Colonic mucosa (tissue), 4 donors: Measurements from ENCODE around the gene STX10. TPM values are rescaled to one million over a fixed set of nuclear protein-coding genes. Genes with fewer than 3 reads are reported as not detected.
"Not testable (repeated sequence)": the region's sequence is repeated elsewhere in the genome, so short reads cannot be mapped to it uniquely, and the experiment has no call there.

Experiments
- DNase-seq: peaks from one replicate; pipeline ENCODE4 v3.0.0-alpha.2; 2020
- H3K27ac ChIP-seq: fragments of 200-600 bp; one replicate; pipeline ENCODE4 v1.8.0; 2021
- H3K27me3 ChIP-seq: fragments of 200-600 bp; one replicate; pipeline ENCODE4 v1.8.0; 2021
- H3K36me3 ChIP-seq: fragments of 200-600 bp; one replicate; pipeline ENCODE4 v1.8.0; 2021
- H3K4me1 ChIP-seq: fragments of 200-600 bp; one replicate; pipeline ENCODE4 v1.8.0; 2021; ENCODE audit warnings: mild to moderate bottlenecking
- H3K4me3 ChIP-seq: fragments of 200-600 bp; one replicate; pipeline ENCODE4 v1.8.0; 2021
- H3K9ac ChIP-seq, 2 donors: one replicate each; pipeline ENCODE4 v1.7.0; 2013; ENCODE audit warnings: control low read depth in 2 of 2, low read depth in 2 of 2, low read length in 2 of 2
- H3K9me3 ChIP-seq: fragments of 200-600 bp; one replicate; pipeline ENCODE4 v1.8.0; 2021
- intact Hi-C: fragments of 100-400 bp; cut with DNase I; formaldehyde crosslinking; loops from one replicate; pipeline ENCODE4 v1.14.1; 2022
- total RNA-seq, 2 donors: library from RNA; stranded (reverse); fragmentation: NEBNext Ultra II Directional in 1 of 2; extraction: Animal tissue kit (Norgen Biotek cat#: 25700) in 1 of 2; gene quantifications; one replicate each; pipeline ENCODE4 v1.2.1, GENCODE V29; 2021
- TF ChIP-seq, protein P1 (sequence below): fragments of 200-600 bp; IDR thresholded peaks from one replicate; pipeline ENCODE4 v1.8.0; 2022; ENCODE audit warnings: antibody characterized with exemption, mild to moderate bottlenecking
- donor health status: healthy.
- donor health status: DM: no; HTN: no; CAD: no.
- donor health status: DM: no; HTN: no; CAD: no.

The STX10 gene
- total RNA-seq, 2 donors from 2014 or later = 51.0 to 78.2 TPM

DNA sequence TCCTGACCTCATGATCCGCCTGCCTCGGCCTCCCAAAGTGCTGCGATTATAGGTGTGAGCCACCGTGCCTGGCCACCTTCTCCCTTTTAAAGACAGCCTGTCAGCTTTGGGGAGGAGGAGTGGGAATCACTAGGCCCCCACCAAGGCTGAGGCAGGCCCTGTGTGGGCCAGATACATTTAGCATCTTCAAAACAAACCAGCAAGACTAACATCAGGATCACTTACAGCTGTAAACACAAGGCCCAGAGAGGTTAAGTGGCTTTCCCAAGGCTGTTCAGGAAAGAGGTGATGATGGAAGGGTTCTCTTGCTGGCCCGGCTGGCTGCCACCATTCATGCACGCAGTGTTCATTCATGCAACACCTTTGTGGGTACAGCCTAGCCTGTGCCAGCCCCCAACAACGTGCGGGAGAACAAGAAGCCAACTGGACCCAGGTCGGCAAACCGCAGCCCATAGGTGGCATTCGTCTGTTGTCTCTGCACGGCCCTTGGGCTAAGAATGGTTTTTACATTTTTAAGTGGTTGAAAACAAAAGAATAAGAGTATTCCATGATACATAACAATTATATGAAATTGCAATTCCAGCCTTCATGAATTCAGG is 23.1 kb upstream of the STX10 start:
- Histone ChIP-seq H3K27ac (no peak overlapping the region), H3K36me3 (no peaks in the 10 kb centered on the region), H3K9me3 (no peaks in the 10 kb centered on the region), H3K4me3 (no peak overlapping the region), H3K27me3 (no peaks in the 10 kb centered on the region), H3K4me1 (peaks cover 29% of the 10 kb centered on the region), H3K9ac (no peak overlapping the region)
- TF ChIP-seq, protein P1, sequence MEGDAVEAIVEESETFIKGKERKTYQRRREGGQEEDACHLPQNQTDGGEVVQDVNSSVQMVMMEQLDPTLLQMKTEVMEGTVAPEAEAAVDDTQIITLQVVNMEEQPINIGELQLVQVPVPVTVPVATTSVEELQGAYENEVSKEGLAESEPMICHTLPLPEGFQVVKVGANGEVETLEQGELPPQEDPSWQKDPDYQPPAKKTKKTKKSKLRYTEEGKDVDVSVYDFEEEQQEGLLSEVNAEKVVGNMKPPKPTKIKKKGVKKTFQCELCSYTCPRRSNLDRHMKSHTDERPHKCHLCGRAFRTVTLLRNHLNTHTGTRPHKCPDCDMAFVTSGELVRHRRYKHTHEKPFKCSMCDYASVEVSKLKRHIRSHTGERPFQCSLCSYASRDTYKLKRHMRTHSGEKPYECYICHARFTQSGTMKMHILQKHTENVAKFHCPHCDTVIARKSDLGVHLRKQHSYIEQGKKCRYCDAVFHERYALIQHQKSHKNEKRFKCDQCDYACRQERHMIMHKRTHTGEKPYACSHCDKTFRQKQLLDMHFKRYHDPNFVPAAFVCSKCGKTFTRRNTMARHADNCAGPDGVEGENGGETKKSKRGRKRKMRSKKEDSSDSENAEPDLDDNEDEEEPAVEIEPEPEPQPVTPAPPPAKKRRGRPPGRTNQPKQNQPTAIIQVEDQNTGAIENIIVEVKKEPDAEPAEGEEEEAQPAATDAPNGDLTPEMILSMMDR = no peak
- intact Hi-C loops = no loop called here
- no peak for DNase-seq

DNA sequence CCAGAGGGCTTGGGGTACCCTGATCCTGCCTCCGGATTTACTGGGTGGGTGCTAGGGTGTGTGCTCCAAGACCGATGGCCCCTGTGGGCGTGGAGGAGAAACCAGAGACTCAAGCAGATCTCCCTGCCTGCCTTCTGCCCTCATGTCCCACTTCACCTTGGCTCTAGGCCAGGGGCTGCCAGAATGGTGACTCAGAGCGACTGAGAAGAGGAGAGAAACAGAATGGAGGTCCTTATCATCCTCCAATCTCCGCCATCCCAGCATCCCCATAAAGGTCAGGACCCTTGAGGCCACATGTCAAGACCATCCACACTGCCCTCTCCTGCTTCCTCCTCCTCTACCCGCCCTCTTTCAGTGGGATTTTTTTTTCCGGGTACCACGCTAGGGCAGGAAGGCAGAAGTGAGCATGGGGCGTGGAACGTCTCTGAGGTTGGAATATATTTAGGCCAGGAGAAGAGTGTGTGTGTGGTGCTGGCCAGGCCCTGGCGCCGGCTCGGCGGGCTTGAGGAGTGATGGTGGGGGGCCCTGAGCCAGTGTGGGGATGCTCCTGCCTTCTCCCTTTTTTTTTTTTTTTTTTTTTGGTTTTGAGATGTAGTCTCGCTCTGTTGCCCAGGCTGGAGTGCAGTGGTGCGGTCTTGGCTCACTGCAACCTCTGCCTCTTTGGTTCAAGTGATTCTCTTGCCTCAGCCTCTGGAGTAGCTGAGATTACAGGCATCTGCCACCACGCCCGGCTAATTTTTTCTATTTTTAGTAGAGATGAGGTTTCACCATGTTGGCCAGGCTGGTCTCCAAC is 22.4 kb upstream of the STX10 start:
- peak overlapping the region; percentile 60 for H3K27ac ChIP-seq
- H3K27me3 ChIP-seq = no peaks in the 10 kb centered on the region
- TF ChIP-seq, protein P1 = no peak
- peaks cover 29% of the 10 kb centered on the region for H3K4me1 ChIP-seq
- H3K9me3 ChIP-seq = no peaks in the 10 kb centered on the region
- no peak overlapping the region for H3K4me3 ChIP-seq
- intact Hi-C loops = no loop called here
- peak; percentile 92 for DNase-seq
- peak overlapping the region; percentile 35 to 63 for H3K9ac ChIP-seq
- no peaks in the 10 kb centered on the region for H3K36me3 ChIP-seq

DNA sequence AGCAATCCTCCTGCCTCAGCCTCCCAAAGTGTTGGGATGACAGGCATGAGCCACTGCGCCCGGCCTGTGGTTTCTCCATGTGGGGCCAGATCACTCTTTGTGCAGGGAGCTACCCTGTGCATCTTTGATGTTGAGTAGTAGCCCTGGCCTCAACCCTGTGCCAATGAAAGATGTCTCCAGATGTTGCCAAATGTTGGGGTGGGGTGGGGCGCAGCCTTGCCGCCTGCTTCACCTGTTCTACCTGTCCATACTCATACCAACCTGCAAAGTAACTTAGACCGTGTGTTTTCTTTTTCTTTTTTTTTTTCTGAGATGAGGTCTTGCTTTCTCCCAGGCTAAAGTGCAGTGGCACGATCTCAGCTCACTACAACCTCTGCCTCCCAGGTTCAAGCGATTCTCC is 21.0 kb upstream of the STX10 start:
- intact Hi-C loops = no loop called here
- Histone ChIP-seq H3K4me1 (peaks cover 32% of the 10 kb centered on the region), H3K9ac (no peak overlapping the region), H3K27ac (no peak overlapping the region), H3K9me3 (no peaks in the 10 kb centered on the region), H3K36me3 (no peaks in the 10 kb centered on the region), H3K27me3 (no peaks in the 10 kb centered on the region), H3K4me3 (no peak overlapping the region)
- no peak for DNase-seq
- TF ChIP-seq, protein P1 = no peak

DNA sequence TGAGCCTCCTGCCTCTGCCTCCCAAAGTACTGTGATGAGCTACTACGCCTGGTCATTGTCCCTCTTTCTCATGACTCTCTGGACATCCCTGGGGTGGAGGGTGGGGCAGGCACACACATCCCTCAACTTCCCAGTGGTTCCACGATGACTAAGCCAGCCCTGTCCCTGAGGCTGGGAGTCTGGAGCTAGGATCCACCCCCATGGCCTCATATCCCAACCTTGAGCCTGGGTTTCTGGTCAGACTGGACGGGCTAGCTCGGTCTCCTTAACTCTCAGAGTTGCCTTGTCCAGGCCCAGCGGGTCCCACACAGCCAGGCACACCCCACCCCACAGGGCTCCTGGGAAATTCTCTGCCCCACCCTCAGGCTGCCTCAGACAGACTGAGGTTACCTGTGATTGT is 19.6 kb upstream of the STX10 start:
- H3K27ac ChIP-seq = peak overlapping the region; percentile 53
- H3K27me3 ChIP-seq = no peaks in the 10 kb centered on the region
- peak overlapping the region in 1 of 2 donors; percentile 3 for H3K9ac ChIP-seq
- no peaks in the 10 kb centered on the region for H3K36me3 ChIP-seq
- peak; percentile 83 for DNase-seq
- no peaks in the 10 kb centered on the region for H3K9me3 ChIP-seq
- TF ChIP-seq, protein P1 = no peak
- intact Hi-C loops = no loop called here
- no peak overlapping the region for H3K4me3 ChIP-seq
- H3K4me1 ChIP-seq = peaks cover 36% of the 10 kb centered on the region

DNA sequence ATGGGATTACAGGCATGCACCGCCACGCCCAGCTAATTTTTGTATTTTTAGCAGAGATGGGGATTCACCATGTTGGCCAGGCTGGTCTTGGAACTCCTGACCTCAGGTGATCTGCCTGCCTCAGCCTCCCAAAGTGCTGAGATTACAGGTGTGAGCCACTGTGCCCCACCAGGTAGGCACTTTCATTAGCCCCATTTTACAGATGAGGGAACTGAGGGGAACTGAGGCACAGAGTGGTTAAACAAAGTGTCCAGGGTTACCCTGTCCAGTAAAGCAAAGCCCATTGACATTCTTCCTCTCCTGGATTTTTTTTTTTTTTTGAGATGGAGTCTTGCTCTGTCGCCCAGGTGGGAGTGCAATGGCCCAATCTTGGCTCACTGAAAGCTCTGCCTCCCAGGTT is 16.0 kb upstream of the STX10 start:
- DNase-seq, H3K27me3 ChIP-seq, H3K36me3 ChIP-seq, H3K9ac ChIP-seq, H3K9me3 ChIP-seq, H3K4me3 ChIP-seq, intact Hi-C loops: not testable (repeated sequence)
- H3K27ac ChIP-seq = peak overlapping the region; percentile 99
- H3K4me1 ChIP-seq = peaks cover 36% of the 10 kb centered on the region
